GM18868 (cell line): ENCODE results near the gene CDC37L1.
"Not testable (repeated sequence)": the region's sequence is repeated elsewhere in the genome, so short reads cannot be mapped to it uniquely, and the experiment has no call there.

ENCODE experiments used
- ATAC-seq: cut with Tn5 transposase; IDR thresholded peaks from one replicate; pipeline ENCODE4 v1.9.1; 2021; ENCODE audit warnings: mild to moderate bottlenecking, moderate library complexity; ENCODE audit not compliant: unreplicated experiment

CDC37L1 gene

GRCh38 chr9:4746278-4747030 lies 67.1 kb downstream of the CDC37L1 start:
- ATAC-seq = no peak

- ATAC-seq = no peak
Observed at GRCh38 chr9:4748612-4749011, 69.2 kb downstream of the CDC37L1 start.

GRCh38 chr9:4750023-4750673 lies 70.8 kb downstream of the CDC37L1 start:
- no peak for ATAC-seq

GRCh38 chr9:4754530-4754929 lies 75.2 kb downstream of the CDC37L1 start:
- not testable (repeated sequence) for ATAC-seq

- ATAC-seq = peak; percentile 48
Observed at GRCh38 chr9:4755026-4755609, 75.7 kb downstream of the CDC37L1 start.

GRCh38 chr9:4756420-4756819 lies 77.1 kb downstream of the CDC37L1 start:
- ATAC-seq = no peak
